K562 (cell line): Measurements from ENCODE around the gene FLRT1. TPM values are rescaled to one million over a fixed set of nuclear protein-coding genes. Genes with fewer than 3 reads are reported as not detected.

Experiments
- ATAC-seq: fragments of 200-7000 bp; cut with Tn5 transposase; 3 replicates; pipeline ENCODE4 v1.9.1; 2020; ENCODE audit warnings: moderate library complexity
- BruUV-seq: library from RNA; stranded (reverse); fragments of 400-500 nt; replicated peaks from 2 replicates; lab custom pipeline; 2021; lab: Mats Ljungman, UMichigan
- CTCF ChIA-PET: fragments of 300-600 bp; formaldehyde crosslinking; extraction: SDS; loops from one replicate; lab custom pipeline; 2021; ENCODE audit warnings: low intra/inter-chr PET ratio; lab: Yijun Ruan, JAX
- POLR2A ChIA-PET: fragments of 300-600, 350-650 bp; sonication (Branson Sonifier 250); formaldehyde crosslinking; extraction: SDS; loops from one replicate; lab custom pipeline; 2021; ENCODE audit warnings: antibody characterized with exemption, inconsistent platforms; lab: Yijun Ruan, JAX
- DNase-seq, 4 experiments: peaks; one replicate each; pipeline versions ENCODE4 v3.0.0 to v3.0.0-alpha.2; 2011 to 2018; ENCODE audit warnings: low spot score in 3 of 4, mixed read lengths in 3 of 4; ENCODE audit errors: extremely low read depth in 1 of 4
- FAIRE-seq: peaks from 2 replicates; lab custom pipeline; 2011; peaks lifted over from hg19 to GRCh38; lab: Jason Lieb, UNC
- H2AFZ ChIP-seq: 2 replicates; pipeline ENCODE4 v1.6.0; 2011; ENCODE audit warnings: low read depth, low read length, control low read depth, inconsistent platforms
- H3K27ac ChIP-seq: fragments of 200-600 bp; 3 replicates; pipeline ENCODE4 v1.8.0; 2011; ENCODE audit warnings: low read depth, mild to moderate bottlenecking, control low read depth, inconsistent platforms, low read length, moderate library complexity, mixed read lengths; ENCODE audit errors: extremely low read depth
- H3K27me3 ChIP-seq, 2 experiments: fragments of 300-600 bp in 1 of 2; 2 replicates in 1 of 2; 3 replicates in 1 of 2; pipeline versions ENCODE4 v1.6.0 to v1.8.0; 2011; ENCODE audit warnings: inconsistent platforms in 2 of 2, low read length in 2 of 2, mild to moderate bottlenecking in 1 of 2, mixed read lengths in 1 of 2, moderate library complexity in 1 of 2; ENCODE audit not compliant: control insufficient read depth in 2 of 2, insufficient read depth in 2 of 2
- H3K36me3 ChIP-seq: fragments of 300-600 bp; 3 replicates; pipeline ENCODE4 v1.8.0; 2011; ENCODE audit warnings: mild to moderate bottlenecking, low read length, inconsistent platforms; ENCODE audit not compliant: control insufficient read depth, insufficient read depth
- H3K4me1 ChIP-seq, 2 experiments: fragments of 200-600 bp in 1 of 2; replicated peaks in 1 of 2; 2 replicates in 1 of 2; 3 replicates in 1 of 2; pipeline versions ENCODE4 v1.5.1 to v1.8.0; 2011; ENCODE audit warnings: inconsistent platforms in 2 of 2, low read length in 2 of 2, mild to moderate bottlenecking in 1 of 2, mixed read lengths in 1 of 2, moderate library complexity in 1 of 2; ENCODE audit not compliant: control insufficient read depth in 2 of 2, insufficient read depth in 2 of 2
- H3K4me2 ChIP-seq: 2 replicates; pipeline ENCODE4 v1.6.1; 2011; ENCODE audit warnings: low read length, control low read depth, inconsistent platforms, mixed read lengths; ENCODE audit not compliant: insufficient read depth
- H3K4me3 ChIP-seq: fragments of 200-600 bp; sonication (generic), shearing (Covaris generic); 2 replicates; pipeline ENCODE4 v1.5.1; 2016; ENCODE audit warnings: control low read depth, inconsistent platforms
- H3K79me2 ChIP-seq: fragments of 200-600 bp; 3 replicates; pipeline ENCODE4 v1.8.0; 2011; ENCODE audit warnings: low read length, inconsistent platforms; ENCODE audit not compliant: control insufficient read depth, insufficient read depth
- H3K9ac ChIP-seq, 2 experiments: 2 replicates each; pipeline versions ENCODE4 v1.6.0 to v1.6.1; 2011; ENCODE audit warnings: low read depth in 2 of 2, low read length in 2 of 2, control low read depth in 1 of 2, inconsistent platforms in 1 of 2, mild to moderate bottlenecking in 1 of 2, mixed read lengths in 1 of 2; ENCODE audit not compliant: insufficient read depth in 1 of 2
- H3K9me1 ChIP-seq: one replicate; pipeline ENCODE4 v1.6.0; 2011; ENCODE audit warnings: inconsistent platforms, mild to moderate bottlenecking, low read length, moderate library complexity; ENCODE audit not compliant: control insufficient read depth, insufficient read depth
- H3K9me3 ChIP-seq: replicated peaks from 2 replicates; pipeline ENCODE4 v1.5.1; 2011; ENCODE audit warnings: low read depth, low read length, inconsistent platforms; ENCODE audit not compliant: control insufficient read depth, insufficient read depth
- H4K20me1 ChIP-seq: replicated peaks from 2 replicates; pipeline ENCODE4 v1.6.1; 2011; ENCODE audit warnings: low read length, inconsistent platforms, mixed read lengths; ENCODE audit not compliant: control insufficient read depth, insufficient read depth
- TFAM ChIP-seq: fragments of 250-450 bp; sonication (Bioruptor Pico); conservative IDR thresholded peaks from 2 replicates; pipeline ENCODE4 v1.5.0; 2021; ENCODE audit warnings: mild to moderate bottlenecking, moderate library complexity
- ZNF174 ChIP-seq: fragments of 250-450 bp; sonication (Bioruptor Pico); IDR thresholded peaks from 2 replicates; pipeline ENCODE4 v1.4.0; 2020; ENCODE audit warnings: mild to moderate bottlenecking
- ZNF263 ChIP-seq: sonication (generic); formaldehyde crosslinking; IDR thresholded peaks from 2 replicates; pipeline ENCODE4 v1.8.0; 2022; ENCODE audit warnings: mild to moderate bottlenecking, missing genetic modification reagents, borderline replicate concordance
- WGBS: fragments of 100-300 bp; shearing (Covaris generic); methylation state at CpG from one replicate; pipeline ENCODE4 v1.1.6; 2016; ENCODE audit warnings: low coverage, mixed read lengths; ENCODE audit not compliant: insufficient coverage; ENCODE audit errors: missing lambda C conversion rate; 5-methylcytosine and 5-hydroxymethylcytosine counted together
- in situ Hi-C: fragments of 300-500 bp; cut with MboI; formaldehyde crosslinking; loops from 4 replicates; pipeline ENCODE4 v1.15.0; 2018; ENCODE audit warnings: inconsistent platforms, mixed read lengths
- intact Hi-C: fragments of 100-400 bp; cut with micrococcal nuclease; formaldehyde crosslinking; loops from 2 replicates; pipeline ENCODE4 v1.14.2; 2022
- polyA plus RNA-seq, 8 experiments: library from polyadenylated mRNA; depleted of rRNA in 4 of 8; stranded (reverse) in 5 of 8; unstranded in 3 of 8; fragments of >200 nt; fragmentation: Nextera tagmentation in 2 of 8; fragmentation: Illumina TruSeq in 1 of 8; extraction: Ambion mirVana in 2 of 8; extraction: Trizol in 1 of 8; gene quantifications; 2 replicates each; pipeline versions ENCODE4 v1.2.1 to v1.2.3, GENCODE V29; 2011 to 2014; ENCODE audit warnings: inconsistent platforms in 1 of 8, missing spikeins in 1 of 8
- total RNA-seq, 7 experiments: library from RNA; depleted of rRNA in 6 of 7; stranded (reverse); fragments of >200 nt in 6 of 7; fragmentation: Illumina TruSeq in 2 of 7; extraction: Trizol in 2 of 7; gene quantifications; 2 replicates each; pipeline versions ENCODE4 v1.2.1 to v1.2.3, GENCODE V29; 2011 to 2021; ENCODE audit warnings: low replicate concordance in 1 of 7

FLRT1 gene
- total and polyA plus RNA-seq, 9 of the 15 experiments (the other 6 are each of a cell fraction or from before 2014, with no cell fraction given) = not detected

GRCh38 chr11:64022125-64022784 is 13.5 kb upstream of the FLRT1 start:
- Histone ChIP-seq H3K4me2 (no peak overlapping the region), H3K4me3 (no peak overlapping the region), H3K9me1 (no peaks in the 10 kb centered on the region), H4K20me1 (peaks cover 59% of the 10 kb centered on the region), H3K9ac (peak overlapping the region in 1 of 2 experiments; percentile 52; a peak in 1 of 4 replicates), H3K9me3 (no peaks in the 10 kb centered on the region), H3K36me3 (no peaks in the 10 kb centered on the region), H3K79me2 (no peaks in the 10 kb centered on the region), H2AFZ (no peak overlapping the region), H3K27ac (no peak overlapping the region), H3K4me1 (peaks cover 0 to 38% of the 10 kb centered on the region in 2 experiments; a peak in 2 of 5 replicates), H3K27me3 (peaks cover 0 to 4% of the 10 kb centered on the region in 2 experiments; a peak in 1 of 5 replicates)
- TF ChIP-seq ZNF174 (no peak), ZNF263 (CRISPR knock-in tag) (peak; percentile 50; the same call in 1 of the 2 replicates), TFAM (CRISPR knock-in tag) (no peak)
- 39% methylated on average over 14 of the region's 14 CpGs for WGBS
- ATAC-seq (no peak), FAIRE-seq (no peak), DNase-seq (no peak)
- in situ Hi-C loops (no loop called here), intact Hi-C loops (no loop called here)
- BruUV-seq = no TSS peak
- CTCF ChIA-PET = no interaction called here
- POLR2A ChIA-PET = interaction anchor here (0.7 to 1.3 kb wide), 3 partner anchors 10 to 24 kb away, joined by 3 to 5 read pairs (median 3); no protein-coding TSS in a partner anchor
